Adipose tissue (tissue), 3 donors: ENCODE data around the gene COL6A2. TPM values are rescaled to one million over a fixed set of nuclear protein-coding genes. Genes with fewer than 3 reads are reported as not detected.
"Not testable (repeated sequence)": the region's sequence is repeated elsewhere in the genome, so short reads cannot be mapped to it uniquely, and the experiment has no call there.

Experiments
- H3K27ac ChIP-seq: one replicate; pipeline ENCODE4 v1.5.1; 2013; ENCODE audit warnings: low read depth, low read length
- WGBS, 3 donors: extraction: QIAGEN DNeasy Blood & Tissue Kit; methylation state at CpG; one replicate each; pipeline ENCODE4 v1.1.7; 2013; 5-methylcytosine and 5-hydroxymethylcytosine counted together
- polyA plus RNA-seq, 3 donors: library from polyadenylated mRNA; stranded (reverse); fragments of 200-250 nt; gene quantifications; one replicate each; pipeline ENCODE4 v1.2.3, GENCODE V29; 2013
- donor health status: healthy with polysubstance abuse.
- donor health status: Bipolar disorder and iron deficiency.
- donor health status: healthy.

COL6A2 gene
- polyA plus RNA-seq, 3 donors: 65.8 to 455 (median 431) TPM

- WGBS, 3 donors: 81 to 92% (median 91%) methylated on average over 44 to 45 of the region's 45 CpGs
- no peak overlapping the region for H3K27ac ChIP-seq
Observed at GRCh38 chr21:46128933-46129571, 31.1 kb downstream of the COL6A2 start.

GRCh38 chr21:46129846-46130651, 32.1 kb downstream of the COL6A2 start:
- WGBS, 3 donors: 71 to 83% (median 79%) methylated on average over 27 of the region's 27 CpGs
- no peak overlapping the region for H3K27ac ChIP-seq

- H3K27ac ChIP-seq: no peak overlapping the region
Observed at GRCh38 chr21:46130831-46131587, 33.1 kb downstream of the COL6A2 start.

GRCh38 chr21:46131588-46131837, 33.6 kb downstream of the COL6A2 start:
- H3K27ac ChIP-seq: no peak overlapping the region
- 78 to 94% (median 92%) methylated on average over 4 of the region's 4 CpGs for WGBS, 3 donors

More at GRCh38 chr21:46130831-46131587, 33.1 kb downstream of the COL6A2 start:
- WGBS, 3 donors: 57 to 72% (median 61%) methylated on average over 22 of the region's 22 CpGs

- WGBS, 3 donors: 93 to 96% (median 94%) methylated on average over 82 to 85 of the region's 85 CpGs
- no peak overlapping the region for H3K27ac ChIP-seq
Observed at GRCh38 chr21:46131838-46132651, 34.1 kb downstream of the COL6A2 start.

- WGBS, 3 donors: 29 to 75% (median 62%) methylated on average over 5 to 7 of the region's 7 CpGs
- H3K27ac ChIP-seq: no peak overlapping the region
Observed at GRCh38 chr21:46135782-46136395, 38.0 kb downstream of the COL6A2 start.

GRCh38 chr21:46136739-46137349, 38.9 kb downstream of the COL6A2 start:
- WGBS, 3 donors: 58 to 80% (median 78%) methylated on average over 22 of the region's 22 CpGs
- H3K27ac ChIP-seq: no peak overlapping the region

GRCh38 chr21:46137908-46138307, 40.0 kb downstream of the COL6A2 start:
- 78 to 92% (median 79%) methylated on average over 7 of the region's 7 CpGs for WGBS, 3 donors
- no peak overlapping the region for H3K27ac ChIP-seq

GRCh38 chr21:46138383-46138970, 40.6 kb downstream of the COL6A2 start:
- 82 to 86% (median 86%) methylated on average over 28 of the region's 28 CpGs for WGBS, 3 donors
- no peak overlapping the region for H3K27ac ChIP-seq

- no peak overlapping the region for H3K27ac ChIP-seq
- 83 to 96% (median 96%) methylated on average over 15 of the region's 15 CpGs for WGBS, 3 donors
Observed at GRCh38 chr21:46139686-46140085, 41.8 kb downstream of the COL6A2 start.

- 40 to 61% (median 52%) methylated on average over 29 of the region's 29 CpGs for WGBS, 3 donors
- not testable (repeated sequence) for H3K27ac ChIP-seq
Observed at GRCh38 chr21:46140352-46141003, 42.6 kb downstream of the COL6A2 start.

- WGBS, 3 donors: 89 to 90% (median 90%) methylated on average over 45 of the region's 45 CpGs
- no peak overlapping the region for H3K27ac ChIP-seq
Observed at GRCh38 chr21:46141767-46142581, 44.1 kb downstream of the COL6A2 start.

- WGBS, 3 donors: 75 to 87% (median 86%) methylated on average over 21 of the region's 21 CpGs
- no peak overlapping the region for H3K27ac ChIP-seq
Observed at GRCh38 chr21:46142582-46143473, 44.9 kb downstream of the COL6A2 start.

GRCh38 chr21:46144464-46145070, 46.7 kb downstream of the COL6A2 start:
- WGBS, 3 donors: 52 to 58% (median 56%) methylated on average over 4 of the region's 4 CpGs

More at GRCh38 chr21:46144464-46145070, 46.7 kb downstream of the COL6A2 start:
- no peak overlapping the region for H3K27ac ChIP-seq
